Measurements from ENCODE around the gene ZFHX2.

The ZFHX2 gene

DNA sequence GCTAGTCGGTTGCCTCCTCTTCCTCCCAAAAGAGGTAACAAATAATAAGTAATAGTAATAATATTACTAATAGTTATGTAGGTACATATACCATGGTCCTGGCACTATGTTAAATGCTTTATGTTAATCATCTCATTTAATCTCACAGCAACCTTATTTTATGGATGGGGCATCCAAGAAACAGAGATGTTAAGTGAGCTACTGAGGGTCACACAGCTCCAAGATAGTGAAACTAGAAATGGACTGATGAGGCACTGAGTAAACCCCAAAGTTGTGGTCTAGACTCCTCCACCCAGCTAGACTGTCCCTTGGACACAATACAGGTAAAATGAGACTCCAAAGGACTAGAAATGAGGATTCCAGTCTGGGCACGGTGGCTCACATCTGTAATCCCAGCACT is 15.1 kb downstream of the ZFHX2 start:
- no peak overlapping the region for H3K4me3 ChIP-seq
- H3K4me1 ChIP-seq: peaks cover under 1 to 13% (median 7%) of the 10 kb centered on the region in 10 experiments; a peak in 18 of 20 replicates
- H3K9ac ChIP-seq: no peak overlapping the region
- H3K4me2 ChIP-seq: no peak overlapping the region
- no peak for TF ChIP-seq Cebpa-rat (IDR thresholded peaks at IDR 0.05)
- H3K27me3 ChIP-seq: no peaks in the 10 kb centered on the region
- no peaks in the 10 kb centered on the region for H4K20me1 ChIP-seq
- no peaks in the 10 kb centered on the region for H3K9me3 ChIP-seq (replicated peaks in 1 of 11)
- peaks cover 0 to 28% (median 0%) of the 10 kb centered on the region in 11 experiments; a peak in 8 of 22 replicates for H3K36me3 ChIP-seq
- no peak overlapping the region for H3K27ac ChIP-seq

DNA sequence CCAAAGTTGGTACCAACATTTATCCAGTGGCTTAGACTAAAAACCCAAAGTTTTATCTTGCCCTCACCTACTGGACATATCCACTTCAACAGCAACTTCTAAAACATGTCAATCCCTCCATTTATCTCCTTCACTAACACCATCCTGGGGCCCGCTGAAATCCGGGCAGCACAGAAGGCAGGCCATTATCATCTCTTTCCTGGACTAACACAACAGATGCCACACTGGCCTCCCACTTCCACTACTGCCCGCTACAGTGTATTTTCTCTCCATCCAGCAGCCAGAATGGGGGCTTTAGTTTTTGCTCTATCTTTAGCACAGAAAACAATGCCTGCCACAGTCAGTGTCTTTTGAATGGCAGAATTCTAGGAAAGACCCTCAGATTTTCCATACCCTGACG is 15.6 kb downstream of the ZFHX2 start:
- Histone ChIP-seq H3K4me3 (no peak overlapping the region), H3K9ac (no peak overlapping the region), H3K36me3 (peaks cover 0 to 28% (median 0%) of the 10 kb centered on the region in 11 experiments; a peak in 8 of 22 replicates), H3K27ac (no peak overlapping the region), H3K4me2 (no peak overlapping the region), H4K20me1 (no peaks in the 10 kb centered on the region), H3K27me3 (no peaks in the 10 kb centered on the region), H3K9me3 (replicated peaks in 1 of 11) (no peaks in the 10 kb centered on the region), H3K4me1 (peaks cover 6 to 18% (median 13%) of the 10 kb centered on the region in 10 experiments)
- no peak for TF ChIP-seq Cebpa-rat (IDR thresholded peaks at IDR 0.05)

DNA sequence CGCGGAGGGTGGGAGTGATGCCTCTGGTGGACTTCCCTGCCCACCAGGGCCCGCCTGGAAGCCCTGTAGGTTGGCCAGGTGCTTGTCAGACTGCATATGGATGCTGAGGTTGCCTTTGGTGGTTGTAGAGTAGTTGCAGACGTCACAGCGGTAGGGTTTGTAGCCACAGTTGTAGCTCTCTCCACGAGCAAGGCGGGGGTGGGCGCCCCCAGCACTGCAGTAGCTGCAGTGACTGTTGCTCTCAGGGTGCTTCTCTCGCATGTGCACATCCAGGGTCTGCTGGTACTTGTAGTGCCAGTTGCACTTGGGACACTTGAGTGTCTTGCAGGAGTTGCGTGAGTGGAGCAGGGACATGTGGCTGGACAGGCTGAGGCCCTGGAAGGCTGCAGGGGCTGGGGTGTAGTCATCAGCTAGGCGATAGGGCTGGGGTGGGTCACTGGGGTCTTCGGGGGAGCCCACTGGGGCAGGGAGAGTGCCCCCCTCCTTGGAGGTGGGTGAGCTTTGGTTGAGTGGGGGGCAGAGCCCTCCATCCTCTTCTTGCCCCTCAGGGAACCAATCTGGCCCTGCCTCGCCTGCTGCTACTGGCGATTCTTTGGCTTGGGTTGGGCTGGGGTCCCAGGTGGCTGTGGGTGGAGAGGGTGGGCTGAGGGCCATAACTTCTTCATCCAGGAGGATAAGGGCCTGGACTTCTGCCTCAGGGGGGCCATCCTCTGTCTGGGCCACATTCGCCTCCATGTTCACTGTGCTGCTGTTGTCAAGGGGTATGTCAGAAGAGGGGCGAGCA is 17.7 kb downstream of the ZFHX2 start:
- Histone ChIP-seq H4K20me1 (no peaks in the 10 kb centered on the region), H3K9ac (no peak overlapping the region), H3K9me3 (replicated peaks in 1 of 11) (no peaks in the 10 kb centered on the region), H3K4me1 (peaks cover 18 to 30% (median 26%) of the 10 kb centered on the region in 10 experiments), H3K36me3 (peaks cover 0 to 28% (median 0%) of the 10 kb centered on the region in 11 experiments; a peak in 8 of 22 replicates), H3K27me3 (no peaks in the 10 kb centered on the region), H3K4me2 (no peak overlapping the region), H3K27ac (no peak overlapping the region), H3K4me3 (no peak overlapping the region)
- no peak for TF ChIP-seq Cebpa-rat (IDR thresholded peaks at IDR 0.05)

DNA sequence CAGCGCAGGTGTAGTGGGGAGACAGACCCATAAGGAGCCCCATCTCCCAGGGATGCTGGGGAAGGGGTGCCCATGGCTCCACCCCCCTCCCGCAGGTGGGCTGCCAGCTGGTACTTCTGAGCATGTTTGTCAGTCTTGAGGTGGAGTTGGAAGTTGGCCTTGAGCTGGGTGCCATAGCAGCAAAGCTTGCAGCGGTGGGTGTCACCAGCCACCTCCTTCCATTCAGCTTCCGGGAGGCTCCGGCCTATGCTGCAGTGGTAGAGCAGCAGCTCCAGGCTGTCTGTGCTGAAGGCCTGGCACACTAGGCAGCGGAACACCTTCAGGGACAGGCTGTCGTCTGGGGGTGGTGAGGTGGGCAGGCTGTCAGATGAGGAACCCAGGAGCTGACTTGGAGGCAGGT is 18.9 kb downstream of the ZFHX2 start:
- no peaks in the 10 kb centered on the region for H3K9me3 ChIP-seq (replicated peaks in 1 of 11)
- peaks cover 0 to 28% (median 0%) of the 10 kb centered on the region in 11 experiments; a peak in 8 of 22 replicates for H3K36me3 ChIP-seq
- peaks cover 18 to 27% (median 23%) of the 10 kb centered on the region in 10 experiments for H3K4me1 ChIP-seq
- H4K20me1 ChIP-seq: no peaks in the 10 kb centered on the region
- H3K4me3 ChIP-seq: no peak overlapping the region
- no peak overlapping the region for H3K27ac ChIP-seq
- no peak overlapping the region for H3K4me2 ChIP-seq
- H3K27me3 ChIP-seq: no peaks in the 10 kb centered on the region
- no peak overlapping the region for H3K9ac ChIP-seq
- TF ChIP-seq Cebpa-rat (IDR thresholded peaks at IDR 0.05): no peak

DNA sequence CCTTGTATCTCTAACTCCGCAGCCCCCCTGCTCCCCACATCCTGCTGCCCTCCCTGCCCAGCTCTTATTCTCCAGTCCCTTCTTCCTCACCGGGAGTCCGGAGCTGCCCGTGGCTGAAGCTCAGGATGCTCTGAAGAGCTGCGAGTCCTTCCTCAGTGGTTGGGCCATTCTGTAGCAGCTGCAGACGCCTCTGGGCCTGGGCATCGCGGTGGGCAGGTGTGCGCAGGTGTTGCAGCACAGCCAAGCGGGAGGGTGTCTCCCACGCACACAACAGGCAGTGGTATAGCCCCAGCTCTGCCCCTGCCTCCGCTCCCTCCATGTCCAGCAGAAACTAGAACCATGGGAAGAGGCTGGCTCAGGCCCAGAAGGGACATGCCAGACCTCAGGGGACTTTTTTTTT is 20.2 kb downstream of the ZFHX2 start:
- no peak for TF ChIP-seq Cebpa-rat (IDR thresholded peaks at IDR 0.05)
- H3K4me3 ChIP-seq: no peak overlapping the region
- peaks cover 0 to 5% (median 0%) of the 10 kb centered on the region in 11 experiments; a peak in 1 of 22 replicates for H4K20me1 ChIP-seq
- no peaks in the 10 kb centered on the region for H3K27me3 ChIP-seq
- no peaks in the 10 kb centered on the region for H3K9me3 ChIP-seq (replicated peaks in 1 of 11)
- peaks cover 0 to 28% (median 4%) of the 10 kb centered on the region in 11 experiments; a peak in 10 of 22 replicates for H3K36me3 ChIP-seq
- peak overlapping the region; percentile 57 to 90 (median 83); a peak in 21 of 22 replicates for H3K4me2 ChIP-seq
- peaks cover 18 to 22% (median 21%) of the 10 kb centered on the region in 10 experiments for H3K4me1 ChIP-seq
- peak overlapping the region in 8 of 11 experiments; percentile 28 to 67 (median 58); a peak in 9 of 22 replicates for H3K27ac ChIP-seq
- H3K9ac ChIP-seq: peak overlapping the region in 4 of 11 experiments; percentile 12 to 36 (median 22); a peak in 1 of 22 replicates

DNA sequence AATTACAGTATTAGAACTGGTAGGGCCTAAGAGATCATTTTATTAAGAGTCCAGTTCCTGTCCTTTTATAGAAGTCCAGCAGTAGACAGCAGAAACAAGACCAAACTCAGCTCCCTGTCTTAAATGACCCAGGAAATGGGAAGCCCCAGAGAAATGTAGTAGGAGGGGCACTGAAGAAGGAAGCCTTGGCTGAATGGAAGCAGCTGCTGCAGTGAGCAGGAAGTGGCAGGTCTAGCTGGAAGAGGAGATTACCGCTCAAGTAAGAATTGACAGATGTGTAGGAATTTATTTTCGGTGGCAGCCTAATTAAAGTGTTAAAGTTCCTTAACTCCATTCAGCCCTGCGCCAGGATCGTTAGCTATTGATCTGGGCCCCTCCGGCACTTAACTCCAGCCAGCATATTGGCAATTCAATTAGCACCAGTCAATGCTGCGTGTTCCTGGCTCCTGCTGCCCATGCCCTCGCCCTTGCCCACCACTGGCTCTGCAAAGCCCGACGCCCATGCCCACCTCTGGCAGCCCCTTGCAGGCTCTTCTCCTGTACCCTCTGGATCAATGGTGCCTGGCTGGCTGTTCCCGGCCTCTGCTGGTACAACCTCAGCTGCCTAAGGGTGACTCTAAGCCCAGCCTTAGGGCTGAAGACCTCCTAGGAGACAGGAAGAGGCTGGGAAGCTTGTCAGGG is 21.1 kb downstream of the ZFHX2 start:
- Histone ChIP-seq H3K4me2 (peak overlapping the region; percentile 57 to 90 (median 83)), H4K20me1 (peaks cover 0 to 9% (median 0%) of the 10 kb centered on the region in 11 experiments; a peak in 1 of 22 replicates), H3K36me3 (peaks cover 0 to 36% (median 8%) of the 10 kb centered on the region in 11 experiments; a peak in 10 of 22 replicates), H3K4me1 (peaks cover 18 to 22% (median 21%) of the 10 kb centered on the region in 10 experiments), H3K9ac (peak overlapping the region in 6 of 11 experiments; percentile 12 to 38 (median 25); a peak in 3 of 22 replicates), H3K27ac (peak overlapping the region in 10 of 11 experiments; percentile 28 to 67 (median 56); a peak in 19 of 22 replicates), H3K4me3 (no peak overlapping the region), H3K9me3 (replicated peaks in 1 of 11) (no peaks in the 10 kb centered on the region), H3K27me3 (no peaks in the 10 kb centered on the region)
- no peak for TF ChIP-seq Cebpa-rat (IDR thresholded peaks at IDR 0.05)

DNA sequence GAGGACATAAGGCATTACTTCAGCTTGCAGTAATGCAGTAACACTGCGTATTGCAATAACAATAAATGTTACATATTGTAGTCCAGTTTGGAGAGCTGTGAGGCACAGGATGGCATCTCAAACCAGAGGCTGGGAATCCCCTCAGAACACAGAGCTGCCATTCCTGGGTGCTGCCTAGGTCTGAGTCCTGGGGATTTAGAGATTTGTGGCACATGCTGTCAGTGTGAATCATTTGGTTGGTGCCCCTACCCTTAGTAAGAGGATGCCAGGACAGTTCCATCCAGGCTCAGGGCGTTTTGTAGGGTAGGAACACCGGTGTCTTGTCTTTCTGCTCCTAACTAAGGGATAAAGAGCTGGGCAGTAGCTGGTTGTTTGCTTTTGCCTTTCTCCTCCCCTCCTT is 22.5 kb downstream of the ZFHX2 start:
- no peak overlapping the region for H3K9ac ChIP-seq
- no peaks in the 10 kb centered on the region for H3K9me3 ChIP-seq (replicated peaks in 1 of 11)
- peaks cover 0 to 9% (median 0%) of the 10 kb centered on the region in 11 experiments; a peak in 1 of 22 replicates for H4K20me1 ChIP-seq
- peaks cover 18 to 22% (median 21%) of the 10 kb centered on the region in 10 experiments for H3K4me1 ChIP-seq
- H3K4me2 ChIP-seq: no peak overlapping the region
- peaks cover 0 to 27% (median 8%) of the 10 kb centered on the region in 11 experiments; a peak in 10 of 22 replicates for H3K36me3 ChIP-seq
- no peaks in the 10 kb centered on the region for H3K27me3 ChIP-seq
- no peak for TF ChIP-seq Cebpa-rat (IDR thresholded peaks at IDR 0.05)
- no peak overlapping the region for H3K4me3 ChIP-seq
- H3K27ac ChIP-seq: peak overlapping the region in 1 of 11 experiments; percentile 67; a peak in 1 of 22 replicates

DNA sequence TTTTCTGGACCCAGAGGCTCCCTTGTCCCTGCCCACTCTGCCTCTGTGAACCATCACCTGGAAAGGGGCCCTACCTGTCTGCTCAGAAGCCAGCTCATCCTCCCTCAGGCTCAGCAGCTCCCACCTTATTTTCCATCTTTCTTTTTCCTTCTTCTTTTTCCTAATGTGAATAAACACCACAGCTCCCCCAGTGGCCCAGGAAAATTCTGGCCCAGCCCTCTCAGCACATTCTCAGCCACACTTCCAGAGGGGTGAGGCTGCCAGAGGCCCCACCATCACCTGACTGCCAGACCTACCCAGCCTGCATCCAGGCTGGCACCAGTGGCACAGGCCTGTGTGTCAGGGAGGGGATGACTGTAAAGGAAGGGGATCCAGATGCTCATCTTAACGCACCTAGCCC is 23.0 kb downstream of the ZFHX2 start:
- Histone ChIP-seq H4K20me1 (peaks cover 0 to 9% (median 0%) of the 10 kb centered on the region in 11 experiments; a peak in 1 of 22 replicates), H3K27me3 (no peaks in the 10 kb centered on the region), H3K36me3 (peaks cover 0 to 24% (median 8%) of the 10 kb centered on the region in 11 experiments; a peak in 9 of 22 replicates), H3K4me2 (no peak overlapping the region), H3K27ac (no peak overlapping the region), H3K4me3 (no peak overlapping the region), H3K9me3 (replicated peaks in 1 of 11) (no peaks in the 10 kb centered on the region), H3K4me1 (peaks cover 18 to 25% (median 21%) of the 10 kb centered on the region in 10 experiments), H3K9ac (no peak overlapping the region)
- TF ChIP-seq Cebpa-rat (IDR thresholded peaks at IDR 0.05): no peak

DNA sequence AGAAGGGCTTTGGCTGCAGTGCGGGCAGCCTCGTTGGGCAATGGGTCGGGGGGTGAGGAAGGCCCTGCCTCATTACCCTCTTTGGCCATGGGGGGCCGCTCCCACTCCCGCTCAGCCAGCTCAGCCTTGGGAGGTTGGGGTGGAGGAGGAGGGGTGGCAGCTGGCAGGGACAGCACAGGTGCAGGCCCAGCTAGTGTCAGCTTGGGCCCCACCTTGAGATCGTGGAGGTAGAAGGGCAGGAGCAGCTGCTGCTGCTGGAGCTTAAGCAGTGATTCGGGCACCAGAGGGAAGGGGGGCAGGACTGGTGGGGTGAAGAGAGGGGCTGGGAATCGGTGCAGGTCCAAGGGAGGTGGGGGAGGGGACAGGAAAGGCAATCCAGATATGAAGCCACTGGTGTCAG is 26.0 kb downstream of the ZFHX2 start:
- no peak overlapping the region for H3K9ac ChIP-seq
- H3K4me2 ChIP-seq: no peak overlapping the region
- peaks cover 0 to 9% (median 0%) of the 10 kb centered on the region in 11 experiments; a peak in 1 of 22 replicates for H4K20me1 ChIP-seq
- H3K4me3 ChIP-seq: no peak overlapping the region
- no peak for TF ChIP-seq Cebpa-rat (IDR thresholded peaks at IDR 0.05)
- H3K9me3 ChIP-seq (replicated peaks in 1 of 11): no peaks in the 10 kb centered on the region
- peaks cover 9 to 14% (median 10%) of the 10 kb centered on the region in 10 experiments for H3K4me1 ChIP-seq
- H3K36me3 ChIP-seq: peaks cover 0 to 16% (median 8%) of the 10 kb centered on the region in 11 experiments; a peak in 8 of 22 replicates
- no peak overlapping the region for H3K27ac ChIP-seq
- H3K27me3 ChIP-seq: no peaks in the 10 kb centered on the region
